Subcutaneous adipose tissue (tissue), 4 donors: ENCODE data around the gene MLYCD. TPM values are rescaled to one million over a fixed set of nuclear protein-coding genes. Genes with fewer than 3 reads are reported as not detected.

Experiments used
- CTCF ChIP-seq: fragments of 450-650 bp; IDR thresholded peaks from one replicate; pipeline ENCODE4 v1.5.1; 2016; ENCODE audit warnings: low read depth, mild to moderate bottlenecking, control low read depth, antibody characterized with exemption, moderate library complexity
- total RNA-seq, 4 donors: library from RNA; depleted of rRNA; stranded (reverse); fragments of >200 nt; gene quantifications; one replicate each; pipeline ENCODE4 v1.1.0, GENCODE V29; 2016

Gene MLYCD
- total RNA-seq, 4 donors from 2014 or later: 10.0 to 30.9 (median 11.5) TPM

- TF ChIP-seq CTCF: no peak
Observed at GRCh38 chr16:83954577-83955016, 55.7 kb downstream of the MLYCD start.

DNA sequence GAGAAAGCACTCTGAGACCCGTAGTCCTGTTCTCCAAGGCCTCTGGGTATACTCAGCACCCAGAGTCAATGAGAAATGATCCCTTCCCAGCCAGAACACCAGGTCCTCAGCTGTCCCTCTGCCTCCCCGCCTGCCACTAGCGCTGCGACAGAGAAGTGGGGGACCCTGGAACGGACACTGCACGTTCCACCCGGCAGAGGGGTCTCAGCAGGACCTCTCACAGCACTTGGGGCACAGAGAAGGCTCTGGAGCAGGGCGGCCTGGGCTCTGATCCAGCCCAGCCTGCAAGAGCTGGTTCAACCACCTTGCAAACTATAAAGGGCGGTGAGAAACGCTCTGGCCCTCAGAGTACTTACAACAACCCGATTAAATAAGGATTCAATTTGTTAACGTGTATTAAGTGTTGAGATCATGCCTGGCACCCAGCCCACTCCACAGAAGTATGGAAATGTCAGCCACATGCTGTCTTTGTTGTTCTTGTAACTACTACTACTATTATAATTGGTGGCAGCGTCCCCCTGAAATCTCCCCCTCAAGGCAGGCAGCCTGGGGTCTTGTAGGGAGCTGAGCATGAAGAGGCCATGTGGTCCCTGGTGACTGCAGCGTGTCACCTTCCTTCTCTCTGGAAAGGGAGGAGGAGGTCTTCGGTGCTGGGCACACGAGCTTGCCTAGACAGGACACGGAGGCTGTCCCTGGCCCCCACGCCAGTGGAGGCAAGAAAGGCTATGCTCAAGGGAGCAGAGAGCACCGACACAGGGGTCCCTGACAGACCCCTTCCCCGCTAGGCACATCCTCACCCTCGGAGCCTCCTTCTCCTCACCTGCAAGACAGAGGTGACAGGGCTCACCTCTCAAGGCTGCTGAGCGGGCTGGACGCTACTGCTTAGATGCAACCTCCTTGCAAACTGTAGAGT, 56.6 kb downstream of the MLYCD start:
- TF ChIP-seq CTCF: no peak

- TF ChIP-seq CTCF: no peak
Observed at GRCh38 chr16:83956336-83957289, 57.7 kb downstream of the MLYCD start.

- TF ChIP-seq CTCF: no peak
Observed at GRCh38 chr16:83957296-83957855, 58.5 kb downstream of the MLYCD start.

GRCh38 chr16:83958137-83958845, 59.4 kb downstream of the MLYCD start:
- TF ChIP-seq CTCF: no peak

DNA sequence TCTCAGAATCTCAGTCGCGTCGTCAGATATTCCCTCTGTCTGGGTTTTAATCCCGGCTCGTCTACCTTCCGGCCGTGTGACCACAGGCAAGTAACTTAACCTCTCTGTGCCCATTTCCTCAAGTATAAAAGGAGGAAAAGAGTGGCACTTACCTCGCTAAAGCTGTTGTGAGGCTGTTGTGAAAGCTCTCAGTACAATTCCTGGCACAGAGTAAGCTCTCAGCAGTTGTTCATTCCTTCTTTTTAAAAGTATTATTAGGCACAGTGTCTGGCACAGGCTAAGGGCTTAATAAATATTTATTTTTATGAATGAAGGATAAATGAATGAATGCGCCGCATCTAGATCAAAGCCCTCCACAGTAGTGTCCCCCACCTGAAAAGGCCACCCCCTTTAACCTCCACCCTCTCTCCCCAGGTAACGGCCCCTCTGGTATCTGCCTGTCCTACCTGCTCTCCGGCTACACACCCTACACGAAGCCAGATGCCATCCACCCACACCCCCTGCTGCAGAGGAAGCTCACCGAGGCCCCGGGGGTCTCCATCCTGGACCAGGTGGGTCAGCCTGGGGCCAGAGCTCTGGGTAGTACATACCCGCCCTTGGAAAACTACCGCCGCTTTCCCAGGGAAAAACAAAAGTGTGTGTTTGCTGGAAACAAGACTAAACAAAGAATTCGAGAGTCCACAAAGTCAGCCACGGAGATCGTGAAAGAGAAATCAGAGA, 60.1 kb downstream of the MLYCD start:
- TF ChIP-seq CTCF: no peak
